LNCAP (cell line): ENCODE data around the gene CYTH1.

Experiments
- TF ChIP-seq, protein P1 (sequence below): fragments of 450-650 bp; IDR thresholded peaks from 2 replicates; pipeline ENCODE4 v1.5.1; 2017; ENCODE audit warnings: mild to moderate bottlenecking

Gene CYTH1

DNA sequence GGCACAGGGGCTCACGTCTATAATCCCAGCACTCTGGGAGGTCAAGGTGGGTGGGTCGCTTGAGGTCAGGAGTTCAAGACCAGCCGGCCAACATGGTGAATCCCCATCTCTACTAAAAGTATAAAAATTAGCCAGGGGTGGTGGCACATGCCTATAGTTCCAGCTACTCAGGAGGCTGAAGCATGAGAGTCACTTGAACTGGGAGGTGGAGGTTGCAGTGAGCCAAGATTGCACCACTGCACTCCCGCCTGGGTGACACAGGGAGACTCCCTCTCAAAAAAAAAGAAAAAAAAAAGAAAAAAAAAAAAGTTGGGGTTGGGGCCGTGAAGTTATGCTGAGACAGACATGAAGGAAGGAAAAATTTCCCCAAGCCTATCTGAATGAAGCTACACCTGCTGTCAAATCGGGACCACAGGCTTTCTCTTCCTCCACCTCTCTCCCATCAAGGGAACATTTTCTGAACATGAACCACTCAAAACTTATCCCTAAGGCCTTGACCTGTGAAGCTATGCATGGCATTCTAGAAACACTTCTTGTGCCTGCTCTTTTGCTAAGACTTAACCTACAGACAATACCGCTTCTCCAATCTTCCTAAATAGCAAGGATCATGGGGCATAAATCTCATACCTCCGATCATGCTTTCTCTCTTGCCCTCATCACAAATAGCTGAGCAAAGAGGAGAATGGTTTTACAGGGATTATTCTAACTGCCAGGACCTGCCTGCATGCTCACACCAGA lies 88.6 kb downstream of the CYTH1 start:
- TF ChIP-seq, protein P1, sequence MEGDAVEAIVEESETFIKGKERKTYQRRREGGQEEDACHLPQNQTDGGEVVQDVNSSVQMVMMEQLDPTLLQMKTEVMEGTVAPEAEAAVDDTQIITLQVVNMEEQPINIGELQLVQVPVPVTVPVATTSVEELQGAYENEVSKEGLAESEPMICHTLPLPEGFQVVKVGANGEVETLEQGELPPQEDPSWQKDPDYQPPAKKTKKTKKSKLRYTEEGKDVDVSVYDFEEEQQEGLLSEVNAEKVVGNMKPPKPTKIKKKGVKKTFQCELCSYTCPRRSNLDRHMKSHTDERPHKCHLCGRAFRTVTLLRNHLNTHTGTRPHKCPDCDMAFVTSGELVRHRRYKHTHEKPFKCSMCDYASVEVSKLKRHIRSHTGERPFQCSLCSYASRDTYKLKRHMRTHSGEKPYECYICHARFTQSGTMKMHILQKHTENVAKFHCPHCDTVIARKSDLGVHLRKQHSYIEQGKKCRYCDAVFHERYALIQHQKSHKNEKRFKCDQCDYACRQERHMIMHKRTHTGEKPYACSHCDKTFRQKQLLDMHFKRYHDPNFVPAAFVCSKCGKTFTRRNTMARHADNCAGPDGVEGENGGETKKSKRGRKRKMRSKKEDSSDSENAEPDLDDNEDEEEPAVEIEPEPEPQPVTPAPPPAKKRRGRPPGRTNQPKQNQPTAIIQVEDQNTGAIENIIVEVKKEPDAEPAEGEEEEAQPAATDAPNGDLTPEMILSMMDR: no peak

DNA sequence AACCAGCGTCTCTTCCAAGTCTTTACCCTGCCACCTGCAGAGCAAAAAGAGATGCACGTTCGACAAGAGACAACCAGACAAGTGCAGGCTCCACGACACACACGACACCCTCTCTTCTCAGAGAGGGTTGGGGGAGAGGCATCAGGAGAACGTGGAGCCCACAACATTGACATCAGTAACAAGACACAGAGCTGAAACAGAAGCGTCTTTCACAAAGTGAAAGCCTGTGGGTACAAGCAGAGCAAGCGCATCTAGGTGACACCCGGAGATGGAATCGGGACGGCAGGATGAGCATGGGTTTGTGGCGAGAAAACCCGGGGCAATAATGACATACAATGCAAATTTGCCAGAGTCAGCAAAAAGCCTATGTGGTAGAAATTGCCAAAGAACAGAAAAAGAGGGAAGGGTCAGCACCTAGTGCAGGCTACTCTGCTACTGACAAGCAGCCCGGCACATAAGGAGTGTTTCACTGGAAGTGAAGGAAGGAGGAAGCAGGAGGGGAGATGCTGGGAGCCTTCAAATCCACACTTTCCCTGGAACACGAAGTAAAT lies 89.5 kb downstream of the CYTH1 start:
- TF ChIP-seq, protein P1: no peak

DNA sequence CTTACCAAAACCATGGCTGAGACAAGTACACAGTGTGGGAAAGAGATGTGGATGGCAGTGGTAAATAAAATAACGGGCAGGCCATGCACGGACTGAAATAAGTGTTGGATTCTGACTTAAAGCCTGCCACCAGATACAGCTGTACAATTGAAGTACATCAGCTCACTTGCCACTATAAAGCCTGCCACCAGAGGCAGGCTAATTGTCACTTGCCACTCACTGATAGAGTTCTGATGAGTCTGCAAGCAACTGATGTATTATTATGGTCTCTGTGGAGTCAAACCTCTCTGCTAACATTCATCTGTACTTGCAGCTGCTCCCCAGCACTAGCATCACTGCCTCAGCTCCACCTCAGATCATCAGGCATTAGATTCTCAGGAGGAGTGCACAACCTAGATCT lies 93.0 kb downstream of the CYTH1 start:
- TF ChIP-seq, protein P1: no peak

DNA sequence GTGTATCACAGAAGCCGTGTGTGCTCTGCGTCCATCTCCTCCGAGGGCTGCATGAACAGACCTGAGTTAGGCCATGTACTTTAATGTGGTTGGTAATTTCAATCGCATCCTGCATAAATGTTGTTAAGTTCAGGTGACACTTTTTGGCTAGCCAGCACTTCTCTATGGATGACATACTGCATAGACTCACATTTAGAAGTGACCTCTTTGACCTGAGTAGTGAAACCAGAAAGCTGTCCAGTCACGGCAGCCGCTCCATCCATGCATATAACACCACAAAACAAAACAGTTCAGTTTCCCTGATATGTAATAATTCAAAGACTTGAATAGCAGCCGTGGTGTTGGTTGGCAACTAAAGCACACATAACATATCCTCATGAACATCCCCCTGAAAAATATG lies 94.1 kb downstream of the CYTH1 start:
- TF ChIP-seq, protein P1: no peak

DNA sequence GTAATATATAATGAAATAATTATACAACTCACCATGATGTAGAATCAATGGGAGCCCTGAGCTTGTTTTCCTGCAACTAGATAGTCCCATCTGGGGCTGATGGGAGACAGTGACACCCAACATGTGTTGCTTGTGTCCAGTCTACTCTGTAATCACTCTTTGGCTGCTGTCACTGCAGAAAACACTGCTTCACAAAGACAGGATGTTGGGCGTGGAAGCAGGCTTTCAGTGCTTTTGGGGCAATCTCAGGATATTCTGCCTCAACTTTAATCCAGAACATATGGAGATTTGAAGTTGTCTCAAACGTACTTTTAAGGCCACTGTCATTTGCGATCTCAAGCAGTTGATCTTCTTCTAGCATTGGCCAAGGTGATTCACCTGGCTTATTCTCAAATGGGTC lies 94.9 kb downstream of the CYTH1 start:
- TF ChIP-seq, protein P1: no peak

DNA sequence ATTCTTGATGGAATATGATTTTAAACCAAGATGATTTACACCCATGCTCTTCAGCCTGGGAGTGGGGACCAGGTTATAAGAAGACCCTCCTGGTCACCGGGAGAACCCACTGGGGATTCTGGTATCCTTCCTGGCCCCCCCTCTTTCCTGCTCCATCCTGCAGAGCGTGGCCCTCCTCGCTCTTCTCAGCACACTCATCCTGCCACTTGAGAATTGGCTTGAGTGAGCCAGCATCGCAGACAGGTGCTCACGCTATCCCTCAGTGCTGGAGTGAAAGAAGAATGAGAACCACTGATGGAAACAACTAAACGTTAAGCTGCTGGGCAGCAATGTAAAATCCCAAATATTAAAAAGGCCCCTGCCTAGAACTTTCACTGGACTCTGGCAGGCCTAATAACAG lies 98.0 kb downstream of the CYTH1 start:
- TF ChIP-seq, protein P1: no peak

DNA sequence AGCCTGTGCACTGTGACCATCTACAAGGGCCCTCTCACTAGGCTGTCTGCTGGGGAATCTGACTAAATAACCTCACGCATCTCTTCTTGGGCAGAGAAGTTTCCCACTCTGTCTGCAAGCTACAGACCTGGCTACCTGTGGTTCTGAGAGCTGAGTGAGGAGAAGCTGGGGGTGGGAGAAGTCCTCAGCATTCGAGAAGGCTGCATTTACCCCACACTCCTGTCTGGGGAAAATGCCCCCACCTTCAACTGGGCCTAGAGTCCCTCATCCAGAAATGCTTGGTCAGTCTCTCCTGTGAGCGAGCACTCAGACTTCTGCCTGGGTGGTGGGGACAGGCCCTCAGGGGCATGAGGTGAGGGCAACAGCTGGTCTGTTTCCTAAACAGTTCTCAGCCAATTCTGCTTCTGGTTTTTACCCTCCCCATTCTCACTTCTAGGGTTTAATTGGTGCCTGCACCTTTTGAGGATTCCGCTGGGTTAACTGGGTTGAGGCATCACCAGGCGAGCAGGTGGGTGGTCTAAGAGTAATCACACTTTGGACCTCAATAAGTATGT lies 98.6 kb downstream of the CYTH1 start:
- TF ChIP-seq, protein P1: no peak
